AG04450 (cell line): ENCODE results near the gene SLC4A4. TPM values are rescaled to one million over a fixed set of nuclear protein-coding genes. Genes with fewer than 3 reads are reported as not detected.

Experiments used
- CTCF ChIA-PET: fragments of 300-600, 350-600 bp; formaldehyde crosslinking; extraction: SDS; loops from one replicate; lab custom pipeline; 2022; ENCODE audit warnings: antibody characterized with exemption, inconsistent platforms; lab: Charles Lee
- POLR2A ChIA-PET: fragments of 350-600 bp; formaldehyde crosslinking; extraction: SDS; loops from one replicate; lab custom pipeline; 2021; ENCODE audit warnings: antibody characterized with exemption, inconsistent platforms; lab: Yijun Ruan, JAX
- DNase-seq: peaks from one replicate; pipeline ENCODE4 v3.0.0-alpha.2; 2011; ENCODE audit warnings: low read depth, low spot score
- H3K27ac ChIP-seq: one replicate; pipeline ENCODE4 v1.5.1; 2012; ENCODE audit warnings: low read depth, low read length, control low read depth
- H3K27me3 ChIP-seq: one replicate; pipeline ENCODE4 v1.6.0; 2012; ENCODE audit warnings: low read length; ENCODE audit not compliant: control insufficient read depth, insufficient read depth
- H3K4me3 ChIP-seq: 2 replicates; pipeline ENCODE4 v1.5.1; 2011; ENCODE audit warnings: mild to moderate bottlenecking, low read depth, low read length, control low read depth
- H3K9me3 ChIP-seq: 2 replicates; pipeline ENCODE4 v1.5.1; 2012; ENCODE audit warnings: low read length; ENCODE audit not compliant: control insufficient read depth, insufficient read depth
- CTCF ChIP-seq: IDR thresholded peaks from 2 replicates; pipeline ENCODE4 v1.5.1; 2011; ENCODE audit warnings: low read depth, low read length, control low read depth, inconsistent platforms
- polyA plus RNA-seq: library from polyadenylated mRNA; depleted of rRNA; stranded (reverse); fragments of >200 nt; gene quantifications from 2 replicates; pipeline ENCODE4 v1.2.3, GENCODE V29; 2011

The SLC4A4 gene
- polyA plus RNA-seq, 1 experiment, result 17.5 TPM

- POLR2A ChIA-PET, result no interaction called here
- peak; percentile 21 for DNase-seq
- CTCF ChIA-PET, result no interaction called here
Measured at GRCh38 chr4:71607780-71608677, 269.2 kb downstream of the SLC4A4 start.

GRCh38 chr4:71608678-71609071 lies 269.9 kb downstream of the SLC4A4 start:
- no peak for DNase-seq
- H3K27me3 ChIP-seq, result no peaks in the 10 kb centered on the region
- no peaks in the 10 kb centered on the region for H3K9me3 ChIP-seq
- H3K27ac ChIP-seq, result no peak overlapping the region
- no peak for TF ChIP-seq CTCF
- POLR2A ChIA-PET, result interaction anchor here (0.7 kb wide), 1 partner anchor 92 kb away, joined by 3 read pairs; no protein-coding TSS in a partner anchor
- H3K4me3 ChIP-seq, result no peak overlapping the region
- CTCF ChIA-PET, result no interaction called here

More at GRCh38 chr4:71607780-71608677, 269.2 kb downstream of the SLC4A4 start:
- TF ChIP-seq CTCF, result no peak
- Histone ChIP-seq H3K4me3 (no peak overlapping the region), H3K27me3 (no peaks in the 10 kb centered on the region), H3K27ac (no peak overlapping the region), H3K9me3 (no peaks in the 10 kb centered on the region)

GRCh38 chr4:71609167-71609566 lies 270.3 kb downstream of the SLC4A4 start:
- Histone ChIP-seq H3K27ac (no peak overlapping the region), H3K27me3 (no peaks in the 10 kb centered on the region), H3K9me3 (no peaks in the 10 kb centered on the region), H3K4me3 (no peak overlapping the region)
- no peak for DNase-seq
- no peak for TF ChIP-seq CTCF
- ChIA-PET POLR2A (interaction anchor here (0.7 kb wide), 1 partner anchor 92 kb away, joined by 3 read pairs; no protein-coding TSS in a partner anchor), CTCF (no interaction called here)

GRCh38 chr4:71609651-71610050 lies 270.8 kb downstream of the SLC4A4 start:
- POLR2A ChIA-PET, result no interaction called here
- Histone ChIP-seq H3K27me3 (no peaks in the 10 kb centered on the region), H3K27ac (no peak overlapping the region), H3K9me3 (no peaks in the 10 kb centered on the region), H3K4me3 (no peak overlapping the region)
- CTCF ChIA-PET, result no interaction called here
- DNase-seq, result no peak
- no peak for TF ChIP-seq CTCF

GRCh38 chr4:71614621-71615020 lies 275.8 kb downstream of the SLC4A4 start:
- no peak for TF ChIP-seq CTCF
- Histone ChIP-seq H3K4me3 (no peak overlapping the region), H3K27me3 (no peaks in the 10 kb centered on the region), H3K27ac (no peak overlapping the region), H3K9me3 (no peaks in the 10 kb centered on the region)
- POLR2A ChIA-PET, result no interaction called here
- no peak for DNase-seq
- CTCF ChIA-PET, result interaction anchor here (0.5 kb wide), 1 partner anchor 69 kb away, joined by 3 read pairs; no protein-coding TSS in a partner anchor
